HG02763 (cell line): Measurements from ENCODE around the gene DLL4.
"Not testable (repeated sequence)": the region's sequence is repeated elsewhere in the genome, so short reads cannot be mapped to it uniquely, and the experiment has no call there.

Experiments used
- ATAC-seq: cut with Tn5 transposase; IDR thresholded peaks from one replicate; pipeline ENCODE4 v1.9.1; 2021; ENCODE audit warnings: mild to moderate bottlenecking, moderate library complexity; ENCODE audit not compliant: unreplicated experiment

DLL4 gene

GRCh38 chr15:40941528-40942336 is 12.6 kb downstream of the DLL4 start:
- peak; percentile 64 for ATAC-seq

- ATAC-seq, result peak; percentile 2
Observed at GRCh38 chr15:40942337-40942854, 13.3 kb downstream of the DLL4 start.

GRCh38 chr15:40942878-40943277 is 13.7 kb downstream of the DLL4 start:
- no peak for ATAC-seq

GRCh38 chr15:40943764-40944365 is 14.7 kb downstream of the DLL4 start:
- ATAC-seq, result no peak

- ATAC-seq, result no peak
Observed at GRCh38 chr15:40944510-40945296, 15.6 kb downstream of the DLL4 start.

GRCh38 chr15:40948706-40949473 is 19.8 kb downstream of the DLL4 start:
- no peak for ATAC-seq

GRCh38 chr15:40949756-40950207 is 20.6 kb downstream of the DLL4 start:
- no peak for ATAC-seq

GRCh38 chr15:40951764-40952163 is 22.6 kb downstream of the DLL4 start:
- no peak for ATAC-seq

GRCh38 chr15:40952301-40952900 is 23.3 kb downstream of the DLL4 start:
- no peak for ATAC-seq

- ATAC-seq, result peak; percentile 95
Observed at GRCh38 chr15:40952901-40953712, 24.0 kb downstream of the DLL4 start, which contains the start of gene CHAC1. CHAC1 (plus strand) TSS chr15:40953471; CDS start chr15:40953584, 113 bp downstream.

GRCh38 chr15:40953713-40954074 is 24.6 kb downstream of the DLL4 start:
- ATAC-seq, result no peak

- ATAC-seq, result not testable (repeated sequence)
Observed at GRCh38 chr15:40954158-40954848, 25.2 kb downstream of the DLL4 start.

GRCh38 chr15:40955141-40955903 is 26.2 kb downstream of the DLL4 start:
- no peak for ATAC-seq

GRCh38 chr15:40955930-40956540 is 26.9 kb downstream of the DLL4 start:
- ATAC-seq, result no peak

- ATAC-seq, result no peak
Observed at GRCh38 chr15:40956541-40956982, 27.4 kb downstream of the DLL4 start.

GRCh38 chr15:40957041-40957555 is 28.0 kb downstream of the DLL4 start:
- no peak for ATAC-seq

GRCh38 chr15:40957581-40958051 is 28.5 kb downstream of the DLL4 start:
- no peak for ATAC-seq
